Measurements from ENCODE around the gene SLC25A27.

DNA sequence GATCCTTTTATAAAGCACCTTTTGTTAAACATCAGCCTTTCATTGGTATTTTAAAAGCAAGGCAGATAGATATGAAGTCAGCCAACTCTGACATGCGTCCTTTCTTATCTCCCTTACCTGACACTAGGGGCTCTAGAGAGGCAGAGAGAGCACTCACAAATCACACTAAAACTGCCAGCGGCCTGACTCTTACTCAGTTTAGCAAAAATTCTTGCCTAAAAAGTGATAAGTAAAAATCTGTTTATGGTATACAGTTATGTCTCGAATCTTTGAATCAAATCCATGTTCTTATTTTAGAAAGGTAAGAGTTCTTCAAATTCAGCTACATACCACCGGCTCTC is 24.5 kb downstream of the SLC25A27 start:
- TF ChIP-seq REST (IDR thresholded peaks at IDR 0.05; ENCODE audit: insufficient read depth in 1 of 2, low read depth in 2 of 2, low read length in 2 of 2), result no peak
- TF ChIP-seq POLR2AphosphoS5 (IDR thresholded peaks at IDR 0.05; ENCODE audit: low read depth, low read length), result no peak
- TF ChIP-seq SIN3A (IDR thresholded peaks at IDR 0.05; ENCODE audit: borderline replicate concordance, insufficient read depth, low read length), result no peak
- TF ChIP-seq TAF1 (IDR thresholded peaks at IDR 0.05; ENCODE audit: borderline replicate concordance, insufficient read depth, low read length), result no peak
- no peak for TF ChIP-seq FOXP2 (optimal IDR thresholded peaks at IDR 0.05; ENCODE audit: borderline replicate concordance, extremely low read depth, extremely low read length, insufficient read depth)

Measured in PFSK-1 (cell line).